H9 (cell line): ENCODE results near the gene MORN1. TPM values are rescaled to one million over a fixed set of nuclear protein-coding genes. Genes with fewer than 3 reads are reported as not detected.

Experiments used
- DNase-seq: peaks from one replicate; pipeline ENCODE4 v3.0.0-alpha.2; 2017
- H2AFZ ChIP-seq: one replicate; pipeline ENCODE4 v1.6.1; 2013; ENCODE audit warnings: mild to moderate bottlenecking, low read length, control low read depth, moderate library complexity
- H2AK5ac ChIP-seq: 2 replicates; pipeline ENCODE4 v1.6.1; 2013; ENCODE audit warnings: low read length, control low read depth, mixed read lengths; ENCODE audit not compliant: insufficient read length
- H2BK120ac ChIP-seq: one replicate; pipeline ENCODE4 v1.6.1; 2013; ENCODE audit warnings: low read depth, mild to moderate bottlenecking, low read length, control low read depth, inconsistent platforms; ENCODE audit not compliant: poor library complexity, severe bottlenecking
- H2BK12ac ChIP-seq: 2 replicates; pipeline ENCODE4 v1.6.1; 2013; ENCODE audit warnings: low read length, control low read depth, mixed read lengths, low read depth; ENCODE audit not compliant: insufficient read length
- H2BK15ac ChIP-seq: 2 replicates; pipeline ENCODE4 v1.6.1; 2013; ENCODE audit warnings: low read depth, low read length, control low read depth
- H2BK20ac ChIP-seq: one replicate; pipeline ENCODE4 v1.6.1; 2013; ENCODE audit warnings: low read depth, mild to moderate bottlenecking, low read length, control low read depth, inconsistent platforms; ENCODE audit not compliant: poor library complexity, severe bottlenecking
- H2BK5ac ChIP-seq: 2 replicates; pipeline ENCODE4 v1.6.1; 2013; ENCODE audit warnings: low read length, control low read depth, mixed read lengths; ENCODE audit not compliant: insufficient read length
- H3K14ac ChIP-seq: 2 replicates; pipeline ENCODE4 v1.6.1; 2013; ENCODE audit warnings: low read length, control low read depth; ENCODE audit not compliant: insufficient read depth
- H3K18ac ChIP-seq: 2 replicates; pipeline ENCODE4 v1.6.1; 2013; ENCODE audit warnings: low read depth, mild to moderate bottlenecking, mixed read lengths, low read length, control low read depth; ENCODE audit not compliant: insufficient read length
- H3K23ac ChIP-seq: 2 replicates; pipeline ENCODE4 v1.6.1; 2013; ENCODE audit warnings: low read length, control low read depth, mixed read lengths, low read depth; ENCODE audit not compliant: insufficient read length
- H3K23me2 ChIP-seq: 2 replicates; pipeline ENCODE4 v1.6.1; 2013; ENCODE audit warnings: low read depth, mild to moderate bottlenecking, mixed read lengths, low read length, control low read depth; ENCODE audit not compliant: insufficient read length, poor library complexity, severe bottlenecking
- H3K27ac ChIP-seq: 2 replicates; pipeline ENCODE4 v1.5.1; 2013; ENCODE audit warnings: low read length, control low read depth, mixed read lengths, low read depth; ENCODE audit not compliant: insufficient read length
- H3K27me3 ChIP-seq: 2 replicates; pipeline ENCODE4 v1.6.1; 2013; ENCODE audit warnings: low read length, control low read depth, inconsistent platforms; ENCODE audit not compliant: insufficient read depth
- H3K4ac ChIP-seq: 2 replicates; pipeline ENCODE4 v1.6.1; 2013; ENCODE audit warnings: low read depth, mild to moderate bottlenecking, control low read depth, inconsistent platforms, low read length, moderate library complexity
- H3K4me1 ChIP-seq: 2 replicates; pipeline ENCODE4 v1.6.1; 2013; ENCODE audit warnings: low read length, control low read depth, inconsistent platforms; ENCODE audit not compliant: insufficient read depth
- H3K4me2 ChIP-seq: 2 replicates; pipeline ENCODE4 v1.6.1; 2013; ENCODE audit warnings: low read length, control low read depth, mixed read lengths; ENCODE audit not compliant: insufficient read length, insufficient read depth
- H3K56ac ChIP-seq: 2 replicates; pipeline ENCODE4 v1.6.1; 2013; ENCODE audit warnings: low read depth, mild to moderate bottlenecking, mixed read lengths, low read length, control low read depth; ENCODE audit not compliant: insufficient read length
- H3K79me1 ChIP-seq: 2 replicates; pipeline ENCODE4 v1.6.1; 2013; ENCODE audit warnings: low read depth, mild to moderate bottlenecking, moderate library complexity, low read length, control low read depth, inconsistent platforms; ENCODE audit not compliant: insufficient read depth, poor library complexity, severe bottlenecking
- H3K79me2 ChIP-seq: 2 replicates; pipeline ENCODE4 v1.6.1; 2013; ENCODE audit warnings: low read length, control low read depth, inconsistent platforms; ENCODE audit not compliant: insufficient read depth
- H3K9ac ChIP-seq: 2 replicates; pipeline ENCODE4 v1.6.1; 2013; ENCODE audit warnings: low read length, control low read depth, mixed read lengths; ENCODE audit not compliant: insufficient read length; ENCODE audit errors: extremely low read depth
- H3K9me3 ChIP-seq: one replicate; pipeline ENCODE4 v1.6.1; 2013; ENCODE audit warnings: low read depth, low read length, inconsistent platforms; ENCODE audit not compliant: control insufficient read depth
- H3T11ph ChIP-seq: one replicate; pipeline ENCODE4 v1.6.1; 2013; ENCODE audit warnings: mild to moderate bottlenecking, low read length, control low read depth, inconsistent platforms
- H4K20me1 ChIP-seq: one replicate; pipeline ENCODE4 v1.6.1; 2013; ENCODE audit not compliant: control insufficient read depth, insufficient read length, insufficient read depth
- H4K5ac ChIP-seq: 2 replicates; pipeline ENCODE4 v1.6.1; 2013; ENCODE audit warnings: low read depth, mild to moderate bottlenecking, mixed read lengths, low read length, control low read depth; ENCODE audit not compliant: insufficient read length
- H4K8ac ChIP-seq: replicated peaks from 2 replicates; pipeline ENCODE4 v1.6.1; 2013; ENCODE audit warnings: low read length, control low read depth, mixed read lengths, low read depth; ENCODE audit not compliant: insufficient read length
- H4K91ac ChIP-seq: 2 replicates; pipeline ENCODE4 v1.6.1; 2013; ENCODE audit warnings: low read depth, mild to moderate bottlenecking, moderate library complexity, mixed read lengths, low read length, control low read depth; ENCODE audit not compliant: insufficient read length
- H3K27ac Mint-ChIP-seq, 3 experiments: 2 replicates in 2 of 3; 3 replicates in 1 of 3; pipeline ENCODE4 v1.8.0; 2020 to 2021; ENCODE audit warnings: mixed read lengths in 3 of 3, mild to moderate bottlenecking in 1 of 3, moderate library complexity in 1 of 3
- H3K27me3 Mint-ChIP-seq: 2 replicates; pipeline ENCODE4 v1.8.0; 2021; ENCODE audit warnings: low read depth, mild to moderate bottlenecking, moderate library complexity, mixed read lengths
- H3K36me3 Mint-ChIP-seq, 3 experiments: 2 replicates in 2 of 3; 3 replicates in 1 of 3; pipeline ENCODE4 v1.8.0; 2020 to 2021; ENCODE audit warnings: low read depth in 3 of 3, mixed read lengths in 3 of 3; ENCODE audit not compliant: insufficient read depth in 1 of 3
- H3K4me1 Mint-ChIP-seq, 2 experiments: 2 replicates each; pipeline ENCODE4 v1.8.0; 2020; ENCODE audit warnings: mixed read lengths in 2 of 2
- H3K4me3 Mint-ChIP-seq, 2 experiments: 2 replicates in 1 of 2; 3 replicates in 1 of 2; pipeline ENCODE4 v1.8.0; 2020 to 2021; ENCODE audit warnings: mild to moderate bottlenecking in 2 of 2, mixed read lengths in 2 of 2, moderate library complexity in 1 of 2
- H3K9me3 Mint-ChIP-seq, 2 experiments: 2 replicates in 1 of 2; 3 replicates in 1 of 2; pipeline ENCODE4 v1.8.0; 2020; ENCODE audit warnings: mild to moderate bottlenecking in 2 of 2, mixed read lengths in 2 of 2, moderate library complexity in 1 of 2
- CTCF ChIP-seq: fragments of 200-600 bp; sonication (generic); conservative IDR thresholded peaks from 3 replicates; pipeline ENCODE4 v1.8.0; 2021; ENCODE audit warnings: antibody characterized with exemption, mild to moderate bottlenecking
- whole genome bisulfite sequencing: extraction: QIAGEN DNeasy Blood & Tissue Kit; methylation state at CpG from one replicate; pipeline ENCODE4 v1.1.7; 2013; ENCODE audit warnings: missing lambda C conversion rate, low lambda C conversion rate, mixed read lengths; ENCODE audit not compliant: insufficient read length; ENCODE audit errors: extremely low coverage; 5-methylcytosine and 5-hydroxymethylcytosine counted together
- total RNA-seq: library from RNA; stranded (reverse); gene quantifications from 2 replicates; pipeline ENCODE4 v1.2.1, GENCODE V29; 2021

The MORN1 gene
- total RNA-seq, 1 experiment from 2014 or later: 12.7 TPM

- H3K23me2 ChIP-seq: no peaks in the 10 kb centered on the region
- H2BK15ac ChIP-seq: no peak overlapping the region
- Mint-ChIP-seq H3K27ac (no peak overlapping the region), H3K36me3 (no peaks in the 10 kb centered on the region; a peak in 1 of 7 replicates), H3K9me3 (peaks cover 9 to 15% of the 10 kb centered on the region in 2 experiments), H3K4me1 (0 out of 4 replicates have a peak, but pooled peaks cover 0 to 4% of the 10 kb centered on the region in 2 experiments), H3K27me3 (peaks cover 27% of the 10 kb centered on the region), H3K4me3 (no peak overlapping the region)
- H3K79me1 ChIP-seq: no peaks in the 10 kb centered on the region
- no peak overlapping the region for H3K14ac ChIP-seq
- no peak overlapping the region for H2BK120ac ChIP-seq
- no peak overlapping the region for H4K8ac ChIP-seq
- H3K9ac ChIP-seq: no peak overlapping the region
- no peak overlapping the region for H3K18ac ChIP-seq
- H2BK20ac ChIP-seq: no peak overlapping the region
- no peaks in the 10 kb centered on the region for H4K20me1 ChIP-seq
- H3K4me1 ChIP-seq: no peaks in the 10 kb centered on the region
- no peak overlapping the region for H3T11ph ChIP-seq
- no peak overlapping the region for H2AK5ac ChIP-seq
- H3K4ac ChIP-seq: no peak overlapping the region
- no peaks in the 10 kb centered on the region for H3K9me3 ChIP-seq
- no peaks in the 10 kb centered on the region for H3K79me2 ChIP-seq
- H2AFZ ChIP-seq: no peak overlapping the region
- no peak overlapping the region for H4K5ac ChIP-seq
- no peaks in the 10 kb centered on the region for H3K27me3 ChIP-seq
- no peak overlapping the region for H3K56ac ChIP-seq
- DNase-seq: no peak
- no peak overlapping the region for H2BK5ac ChIP-seq
- H3K4me2 ChIP-seq: no peak overlapping the region
- TF ChIP-seq CTCF: no peak
- H4K91ac ChIP-seq: no peak overlapping the region
- no peak overlapping the region for H2BK12ac ChIP-seq
- no CpG with 5 or more reads among the region's 16 CpGs for WGBS
- no peak overlapping the region for H3K27ac ChIP-seq
- no peak overlapping the region for H3K23ac ChIP-seq
Observed at GRCh38 chr1:2431103-2431502, 39.7 kb upstream of the MORN1 start.
